ENCODE measurements around the gene GNRH2.
A peak's percentile ranks its signal among the peaks of the same experiment; 100 is the strongest.

Gene GNRH2

GRCh38 chr20:3042625-3043024 lies 797 bp upstream of the GNRH2 start:
- TF ChIP-seq CTCF (IDR thresholded peaks at IDR 0.05; ENCODE audit: low read depth, low read length): no peak
- DNase-seq (ENCODE audit: extremely low read depth, low read depth): no peak

GRCh38 chr20:3044336-3044965 lies 1.0 kb downstream of the GNRH2 start:
- TF ChIP-seq CTCF (IDR thresholded peaks at IDR 0.05; ENCODE audit: low read depth, low read length): no peak

GRCh38 chr20:3045042-3045815 lies 1.8 kb downstream of the GNRH2 start:
- no peak for DNase-seq (ENCODE audit: extremely low read depth, low read depth)

More at GRCh38 chr20:3044336-3044965, 1.0 kb downstream of the GNRH2 start:
- no peak for DNase-seq (ENCODE audit: extremely low read depth, low read depth)

GRCh38 chr20:3045816-3046676 lies 2.6 kb downstream of the GNRH2 start, which contains the start of gene MRPS26:
MRPS26 (plus strand) TSS chr20:3046052; CDS start chr20:3046069, 17 bp downstream.
- peak; percentile 65 for DNase-seq (ENCODE audit: extremely low read depth, low read depth)
- no peak for TF ChIP-seq CTCF (IDR thresholded peaks at IDR 0.05; ENCODE audit: low read depth, low read length)

More at GRCh38 chr20:3045042-3045815, 1.8 kb downstream of the GNRH2 start:
- no peak for TF ChIP-seq CTCF (IDR thresholded peaks at IDR 0.05; ENCODE audit: low read depth, low read length)

GRCh38 chr20:3046677-3047462 lies 3.4 kb downstream of the GNRH2 start:
- DNase-seq (ENCODE audit: extremely low read depth, low read depth): no peak
- TF ChIP-seq CTCF (IDR thresholded peaks at IDR 0.05; ENCODE audit: low read depth, low read length): no peak

- no peak for DNase-seq (ENCODE audit: extremely low read depth, low read depth)
- no peak for TF ChIP-seq CTCF (IDR thresholded peaks at IDR 0.05; ENCODE audit: low read depth, low read length)
Observed at GRCh38 chr20:3047486-3048419, 4.3 kb downstream of the GNRH2 start.
